Measurements from ENCODE around the gene CSF1. TPM values are rescaled to one million over a fixed set of nuclear protein-coding genes. Genes with fewer than 3 reads are reported as not detected.

Gene CSF1
- polyA plus RNA-seq, 3 donors, result 0.11 to 0.69 (median 0.38) TPM

- Histone ChIP-seq H3K4me1 (ENCODE audit: control insufficient read depth in 1 of 2, insufficient read depth in 2 of 2, low read length in 2 of 2) (no peaks in the 10 kb centered on the region), H3K4me3 (replicated peaks in 1 of 3; ENCODE audit: low read depth in 2 of 3, low read length in 3 of 3) (no peak overlapping the region), H3K79me2 (ENCODE audit: insufficient read depth, low read length) (no peaks in the 10 kb centered on the region), H3K9me3 (replicated peaks in 1 of 2; ENCODE audit: control insufficient read depth in 1 of 2, insufficient read depth in 1 of 2, low read length in 2 of 2) (no peaks in the 10 kb centered on the region), H3K36me3 (replicated peaks in 1 of 2; ENCODE audit: control insufficient read depth in 1 of 2, insufficient read depth in 2 of 2, low read length in 2 of 2) (no peaks in the 10 kb centered on the region), H2AFZ (ENCODE audit: insufficient read depth, low read depth, low read length, poor library complexity, severe bottlenecking) (no peak overlapping the region), H4K20me1 (ENCODE audit: insufficient read depth, low read length) (no peaks in the 10 kb centered on the region), H3K27me3 (ENCODE audit: control insufficient read depth in 2 of 2, insufficient read depth in 2 of 2, low read length in 2 of 2) (no peaks in the 10 kb centered on the region), H3K9ac (ENCODE audit: insufficient read depth, low read length, poor library complexity, severe bottlenecking) (no peak overlapping the region), H3K27ac (ENCODE audit: low read depth in 1 of 2, low read length in 2 of 2) (no peak overlapping the region), H3K4me2 (replicated peaks; ENCODE audit: extremely low read depth, low read length, poor library complexity, severe bottlenecking) (no peak overlapping the region)
- Mint-ChIP-seq H3K4me1 (no peaks in the 10 kb centered on the region), H3K27ac (peak overlapping the region in 1 of 7 donors; percentile 39), H3K4me3 (no peak overlapping the region), H3K36me3 (no peaks in the 10 kb centered on the region), H3K27me3 (ENCODE audit: low read depth in 3 of 3) (peaks cover 3 to 5% (median 4%) of the 10 kb centered on the region in 3 donors), H3K9me3 (peaks cover 0 to 2% (median under 1%) of the 10 kb centered on the region in 7 donors)
- no peak for DNase-seq
- 97% methylated on average over 2 of the region's 7 CpGs for WGBS (ENCODE audit: insufficient coverage)
- intact Hi-C loops (cut with micrococcal nuclease), result no loop called here
- no peak for TF ChIP-seq CTCF (IDR thresholded peaks at IDR 0.05)
Observed at GRCh38 chr1:109959974-109960744, 49.5 kb downstream of the CSF1 start.

- no peak overlapping the region for H3K4me3 Mint-ChIP-seq
- Histone ChIP-seq H3K27me3 (ENCODE audit: control insufficient read depth in 2 of 2, insufficient read depth in 2 of 2, low read length in 2 of 2) (no peaks in the 10 kb centered on the region), H4K20me1 (ENCODE audit: insufficient read depth, low read length) (no peaks in the 10 kb centered on the region), H2AFZ (ENCODE audit: insufficient read depth, low read depth, low read length, poor library complexity, severe bottlenecking) (no peak overlapping the region), H3K4me1 (ENCODE audit: control insufficient read depth in 1 of 2, insufficient read depth in 2 of 2, low read length in 2 of 2) (no peaks in the 10 kb centered on the region), H3K9me3 (replicated peaks in 1 of 2; ENCODE audit: control insufficient read depth in 1 of 2, insufficient read depth in 1 of 2, low read length in 2 of 2) (no peaks in the 10 kb centered on the region), H3K9ac (ENCODE audit: insufficient read depth, low read length, poor library complexity, severe bottlenecking) (no peak overlapping the region), H3K27ac (ENCODE audit: low read depth in 1 of 2, low read length in 2 of 2) (no peak overlapping the region), H3K79me2 (ENCODE audit: insufficient read depth, low read length) (no peaks in the 10 kb centered on the region), H3K4me2 (replicated peaks; ENCODE audit: extremely low read depth, low read length, poor library complexity, severe bottlenecking) (no peak overlapping the region), H3K4me3 (replicated peaks in 1 of 3; ENCODE audit: low read depth in 2 of 3, low read length in 3 of 3) (no peak overlapping the region), H3K36me3 (replicated peaks in 1 of 2; ENCODE audit: control insufficient read depth in 1 of 2, insufficient read depth in 2 of 2, low read length in 2 of 2) (no peaks in the 10 kb centered on the region)
- H3K27ac Mint-ChIP-seq, result peak overlapping the region in 1 of 7 donors; percentile 39
- intact Hi-C loops (cut with micrococcal nuclease), result no loop called here
- no peaks in the 10 kb centered on the region for H3K36me3 Mint-ChIP-seq
- DNase-seq, result no peak
- no peak for TF ChIP-seq CTCF (IDR thresholded peaks at IDR 0.05)
- no peaks in the 10 kb centered on the region for H3K4me1 Mint-ChIP-seq
- peaks cover 3 to 5% (median 4%) of the 10 kb centered on the region in 3 donors for H3K27me3 Mint-ChIP-seq (ENCODE audit: low read depth in 3 of 3)
- H3K9me3 Mint-ChIP-seq, result peaks cover 0 to 6% (median 2%) of the 10 kb centered on the region in 7 donors
- WGBS (ENCODE audit: insufficient coverage), result no CpG with 5 or more reads among the region's 1 CpG
Observed at GRCh38 chr1:109960745-109961094, 50.1 kb downstream of the CSF1 start.

All from CD14-positive monocyte (primary cell).